ENCODE measurements around the gene SLC38A9. TPM values are rescaled to one million over a fixed set of nuclear protein-coding genes. Genes with fewer than 3 reads are reported as not detected.

Gene SLC38A9
- total and polyA plus RNA-seq, 2 of the 8 experiments (the other 6 are each of a cell fraction or from before 2014, with no cell fraction given) = 29.2 to 43.7 TPM

- Histone ChIP-seq H3K18ac (ENCODE audit: extremely low read depth, low read length) (no peak overlapping the region), H3K4me2 (ENCODE audit: insufficient read depth in 1 of 2, low read depth in 2 of 2, low read length in 2 of 2) (no peak overlapping the region), H3K14ac (ENCODE audit: insufficient read length) (no peak overlapping the region), H2BK120ac (replicated peaks; ENCODE audit: low read depth, low read length) (no peak overlapping the region), H3K4me1 (replicated peaks in 1 of 4; ENCODE audit: control insufficient read depth in 3 of 4, insufficient read depth in 4 of 4, low read length in 3 of 4) (no peaks in the 10 kb centered on the region), H3K27ac (ENCODE audit: low read depth, low read length) (no peak overlapping the region), H3K27me3 (replicated peaks in 1 of 4; ENCODE audit: control insufficient read depth in 3 of 4, extremely low read depth in 1 of 4, insufficient read depth in 3 of 4, low read length in 3 of 4) (no peaks in the 10 kb centered on the region), H3K36me3 (ENCODE audit: control insufficient read depth in 2 of 4, insufficient read depth in 4 of 4, low read length in 3 of 4) (no peaks in the 10 kb centered on the region), H3K56ac (replicated peaks; ENCODE audit: insufficient read length, low read depth, low read length) (no peak overlapping the region), H3K23me2 (ENCODE audit: low read depth, low read length) (no peaks in the 10 kb centered on the region), H2BK12ac (ENCODE audit: low read depth, low read length) (no peak overlapping the region), H3K23ac (ENCODE audit: insufficient read length) (no peak overlapping the region), H3K9me3 (ENCODE audit: insufficient read depth in 2 of 2, low read depth in 1 of 2, low read length in 1 of 2) (no peaks in the 10 kb centered on the region), H3K79me2 (ENCODE audit: control insufficient read depth in 1 of 2, insufficient read depth in 2 of 2, low read length in 2 of 2) (no peaks in the 10 kb centered on the region), H2BK15ac (ENCODE audit: low read length) (no peak overlapping the region), H3K79me1 (ENCODE audit: low read depth, low read length) (no peaks in the 10 kb centered on the region), H2AK5ac (ENCODE audit: low read depth, low read length) (no peak overlapping the region), H4K20me1 (replicated peaks in 1 of 2; ENCODE audit: control insufficient read depth in 1 of 2, insufficient read depth in 2 of 2, low read length in 2 of 2) (no peaks in the 10 kb centered on the region), H2BK5ac (ENCODE audit: low read depth, low read length) (no peak overlapping the region), H3K4ac (replicated peaks; ENCODE audit: insufficient read length, low read depth, low read length) (no peak overlapping the region), H3K4me3 (ENCODE audit: extremely low read depth in 1 of 4, insufficient read depth in 2 of 4, low read depth in 3 of 4, low read length in 4 of 4) (no peak overlapping the region), H4K5ac (ENCODE audit: insufficient read length, low read depth, low read length) (no peak overlapping the region), H2AFZ (ENCODE audit: low read length) (no peak overlapping the region), H4K91ac (replicated peaks; ENCODE audit: insufficient read length, low read length) (no peak overlapping the region), H3K9ac (replicated peaks in 1 of 4; ENCODE audit: extremely low read depth in 1 of 4, low read depth in 3 of 4, low read length in 3 of 4) (no peak overlapping the region), H2BK20ac (ENCODE audit: low read length) (no peak overlapping the region), H4K8ac (ENCODE audit: extremely low read depth, insufficient read depth, low read length) (no peak overlapping the region)
- DNase-seq (ENCODE audit: low read depth in 1 of 2, low spot score in 2 of 2) (peak in 1 of 2 experiments; percentile 30), FAIRE-seq (no peak)
- POLR2A ChIA-PET (ENCODE audit: partially characterized antibody) = no interaction called here
- CTCF ChIA-PET (ENCODE audit: partially characterized antibody) = no interaction called here
- WGBS, 2 experiments (ENCODE audit: extremely low coverage in 1 of 2, insufficient coverage in 1 of 2, insufficient read length in 1 of 2, insufficient replicate concordance in 2 of 2, low coverage in 1 of 2, low lambda C conversion rate in 2 of 2, missing lambda C conversion rate in 1 of 2) = 92% methylated on average over 9 of the region's 9 CpGs; no CpG with 5 or more reads in 1 of the 2 experiments
- TF ChIP-seq RXRA (IDR thresholded peaks at IDR 0.05; ENCODE audit: insufficient read depth, low read depth, low read length) (no peak), SUZ12 (IDR thresholded peaks at IDR 0.05; ENCODE audit: low read length) (no peak), CTBP2 (IDR thresholded peaks at IDR 0.05; ENCODE audit: borderline replicate concordance, insufficient read depth, insufficient read length, low read length) (no peak), TAF1 (IDR thresholded peaks at IDR 0.05; ENCODE audit: low read depth, low read length) (no peak), ATF3 (IDR thresholded peaks at IDR 0.05; ENCODE audit: insufficient read depth, low read depth, low read length) (no peak), E2F6 (IDR thresholded peaks at IDR 0.05) (no peak), RNF2 (IDR thresholded peaks at IDR 0.05; ENCODE audit: borderline replicate concordance, low read depth, low read length, missing control alignments, poor library complexity, severe bottlenecking) (no peak), ZNF274 (IDR thresholded peaks at IDR 0.05; ENCODE audit: borderline replicate concordance, extremely low read depth, low read length) (no peak), POU5F1 (IDR thresholded peaks at IDR 0.05; ENCODE audit: low read depth, low read length) (no peak), HDAC6 (IDR thresholded peaks at IDR 0.05; ENCODE audit: low read depth, low read length) (no peak), GABPA (IDR thresholded peaks at IDR 0.05; ENCODE audit: borderline replicate concordance, insufficient read depth, low read length) (no peak), RFX5 (IDR thresholded peaks at IDR 0.05; ENCODE audit: borderline replicate concordance, low read depth, low read length) (no peak), EZH2 (IDR thresholded peaks at IDR 0.05; ENCODE audit: low read depth, low read length, severe bottlenecking) (no peak)
Observed at GRCh38 chr5:55583578-55583977, 128.5 kb downstream of the SLC38A9 start.

Data from H1 (cell line).